OCI-LY1 (cell line): ENCODE results near the gene PRLH.

Experiments used
- H2AFZ ChIP-seq: fragments of 200-600 bp; sonication (generic), shearing (Covaris generic); 2 replicates; pipeline ENCODE4 v1.6.0; 2014; ENCODE audit warnings: antibody characterized with exemption, mild to moderate bottlenecking, low read length
- H3F3A ChIP-seq: fragments of 200-600 bp; sonication (generic), shearing (Covaris generic); 2 replicates; pipeline ENCODE4 v1.6.0; 2014; ENCODE audit warnings: mild to moderate bottlenecking, antibody characterized with exemption, low read length, moderate library complexity; ENCODE audit not compliant: insufficient read depth
- H3K27ac ChIP-seq: fragments of 200-600 bp; sonication (generic); 2 replicates; pipeline ENCODE4 v1.5.1; 2014; ENCODE audit warnings: low read length, mixed run types, mild to moderate bottlenecking, low read depth; ENCODE audit not compliant: poor library complexity, severe bottlenecking
- H3K27me3 ChIP-seq: fragments of 200-600 bp; sonication (generic); 2 replicates; pipeline ENCODE4 v1.6.0; 2014; ENCODE audit warnings: antibody characterized with exemption, mild to moderate bottlenecking, low read length, moderate library complexity; ENCODE audit not compliant: insufficient read depth
- H3K36me3 ChIP-seq: fragments of 200-600 bp; sonication (generic); 2 replicates; pipeline ENCODE4 v1.6.1; 2014; ENCODE audit warnings: mild to moderate bottlenecking, antibody characterized with exemption, low read length, moderate library complexity, mixed read lengths; ENCODE audit not compliant: insufficient read depth
- H3K4me1 ChIP-seq: fragments of 200-600 bp; sonication (generic); 2 replicates; pipeline ENCODE4 v1.5.1; 2014; ENCODE audit warnings: mild to moderate bottlenecking, low read length, moderate library complexity; ENCODE audit not compliant: insufficient read depth, severe bottlenecking
- H3K4me2 ChIP-seq: fragments of 200-600 bp; sonication (generic), shearing (Covaris generic); 2 replicates; pipeline ENCODE4 v1.6.1; 2014; ENCODE audit warnings: low read length
- H3K4me3 ChIP-seq: fragments of 200-600 bp; sonication (generic); 2 replicates; pipeline ENCODE4 v1.5.1; 2014; ENCODE audit warnings: low read length, low read depth, mild to moderate bottlenecking, mixed read lengths; ENCODE audit not compliant: poor library complexity, severe bottlenecking
- H3K79me2 ChIP-seq: fragments of 200-600 bp; shearing (Covaris generic); 2 replicates; pipeline ENCODE4 v1.6.1; 2016; ENCODE audit warnings: mixed run types, low read length, mixed read lengths; ENCODE audit not compliant: insufficient read depth
- H3K9ac ChIP-seq: fragments of 200-600 bp; sonication (generic), shearing (Covaris generic); 2 replicates; pipeline ENCODE4 v1.6.1; 2014; ENCODE audit warnings: mild to moderate bottlenecking, low read length, mixed read lengths
- H3K9me2 ChIP-seq: fragments of 200-600 bp; sonication (generic), shearing (Covaris generic); 2 replicates; pipeline ENCODE4 v1.6.1; 2014; ENCODE audit warnings: low read depth, mild to moderate bottlenecking, low read length, mixed read lengths
- H3K9me3 ChIP-seq: fragments of 200-600 bp; shearing (Covaris generic); 2 replicates; pipeline ENCODE4 v1.6.1; 2014; ENCODE audit warnings: low read length, mixed read lengths
- H4K20me1 ChIP-seq: fragments of 200-600 bp; sonication (generic), shearing (Covaris generic); 2 replicates; pipeline ENCODE4 v1.6.0; 2016; ENCODE audit warnings: mild to moderate bottlenecking, low read length; ENCODE audit not compliant: insufficient read depth
- CTCF ChIP-seq: fragments of 200-600 bp; sonication (generic), shearing (Covaris generic); IDR thresholded peaks from 2 replicates; pipeline ENCODE4 v1.5.1; 2017; ENCODE audit warnings: mild to moderate bottlenecking, antibody characterized with exemption, low read length, moderate library complexity, mixed read lengths
- EZH2 ChIP-seq: fragments of 200-600 bp; sonication (generic), shearing (Covaris generic); IDR thresholded peaks from 2 replicates; pipeline ENCODE4 v1.8.0; 2017; ENCODE audit warnings: borderline replicate concordance, mixed run types, mild to moderate bottlenecking, antibody characterized with exemption, low read length, moderate library complexity, mixed read lengths

Gene PRLH

GRCh38 chr2:237519506-237520245 lies 46.7 kb upstream of the PRLH start:
- H3K9me3 ChIP-seq, result no peaks in the 10 kb centered on the region
- no peaks in the 10 kb centered on the region for H3K27me3 ChIP-seq
- H3K36me3 ChIP-seq, result no peaks in the 10 kb centered on the region
- H3K9ac ChIP-seq, result no peak overlapping the region
- TF ChIP-seq EZH2 (no peak), CTCF (no peak)
- H3K4me1 ChIP-seq, result no peaks in the 10 kb centered on the region
- no peaks in the 10 kb centered on the region for H3K79me2 ChIP-seq
- no peak overlapping the region for H2AFZ ChIP-seq
- no peak overlapping the region for H3K27ac ChIP-seq
- no peaks in the 10 kb centered on the region for H3K9me2 ChIP-seq
- no peak overlapping the region for H3K4me3 ChIP-seq
- H3F3A ChIP-seq, result no peaks in the 10 kb centered on the region
- H4K20me1 ChIP-seq, result no peaks in the 10 kb centered on the region
- no peak overlapping the region for H3K4me2 ChIP-seq

GRCh38 chr2:237520290-237520689 lies 46.1 kb upstream of the PRLH start:
- H3K79me2 ChIP-seq, result no peaks in the 10 kb centered on the region
- no peak overlapping the region for H3K4me3 ChIP-seq
- H3K9me2 ChIP-seq, result no peaks in the 10 kb centered on the region
- H3K27me3 ChIP-seq, result no peaks in the 10 kb centered on the region
- H3K4me1 ChIP-seq, result no peaks in the 10 kb centered on the region
- TF ChIP-seq CTCF (no peak), EZH2 (no peak)
- H3F3A ChIP-seq, result no peaks in the 10 kb centered on the region
- H3K27ac ChIP-seq, result no peak overlapping the region
- H3K36me3 ChIP-seq, result no peaks in the 10 kb centered on the region
- no peak overlapping the region for H3K4me2 ChIP-seq
- H3K9me3 ChIP-seq, result no peaks in the 10 kb centered on the region
- H3K9ac ChIP-seq, result no peak overlapping the region
- no peaks in the 10 kb centered on the region for H4K20me1 ChIP-seq
- no peak overlapping the region for H2AFZ ChIP-seq

- no peaks in the 10 kb centered on the region for H3K79me2 ChIP-seq
- no peak overlapping the region for H3K4me2 ChIP-seq
- H3K9ac ChIP-seq, result no peak overlapping the region
- H3F3A ChIP-seq, result no peaks in the 10 kb centered on the region
- H3K4me3 ChIP-seq, result no peak overlapping the region
- no peaks in the 10 kb centered on the region for H3K9me3 ChIP-seq
- H3K27me3 ChIP-seq, result no peaks in the 10 kb centered on the region; the same call in 1 of the 2 replicates
- no peak overlapping the region for H3K27ac ChIP-seq
- no peaks in the 10 kb centered on the region for H4K20me1 ChIP-seq
- no peaks in the 10 kb centered on the region for H3K4me1 ChIP-seq
- H3K36me3 ChIP-seq, result no peaks in the 10 kb centered on the region
- TF ChIP-seq EZH2, result no peak
- no peak for TF ChIP-seq CTCF
- H2AFZ ChIP-seq, result no peak overlapping the region
- H3K9me2 ChIP-seq, result no peaks in the 10 kb centered on the region
These were observed 41.7 kb upstream of the PRLH start for GRCh38 chr2:237524631-237525030.
